Stimulated activated CD8-positive, alpha-beta memory T cell treated with anti-CD3 and anti-CD28 coated beads, Interleukin-4, amount 100 ng/mL, for 24 hours (primary cell): ENCODE results near the gene SYNPO2.
"Not testable (repeated sequence)": the region's sequence is repeated elsewhere in the genome, so short reads cannot be mapped to it uniquely, and the experiment has no call there.

Source experiments
- DNase-seq: peaks from one replicate; pipeline ENCODE4 v3.0.0-alpha.2; 2020; ENCODE audit warnings: low read depth

Gene SYNPO2

DNA sequence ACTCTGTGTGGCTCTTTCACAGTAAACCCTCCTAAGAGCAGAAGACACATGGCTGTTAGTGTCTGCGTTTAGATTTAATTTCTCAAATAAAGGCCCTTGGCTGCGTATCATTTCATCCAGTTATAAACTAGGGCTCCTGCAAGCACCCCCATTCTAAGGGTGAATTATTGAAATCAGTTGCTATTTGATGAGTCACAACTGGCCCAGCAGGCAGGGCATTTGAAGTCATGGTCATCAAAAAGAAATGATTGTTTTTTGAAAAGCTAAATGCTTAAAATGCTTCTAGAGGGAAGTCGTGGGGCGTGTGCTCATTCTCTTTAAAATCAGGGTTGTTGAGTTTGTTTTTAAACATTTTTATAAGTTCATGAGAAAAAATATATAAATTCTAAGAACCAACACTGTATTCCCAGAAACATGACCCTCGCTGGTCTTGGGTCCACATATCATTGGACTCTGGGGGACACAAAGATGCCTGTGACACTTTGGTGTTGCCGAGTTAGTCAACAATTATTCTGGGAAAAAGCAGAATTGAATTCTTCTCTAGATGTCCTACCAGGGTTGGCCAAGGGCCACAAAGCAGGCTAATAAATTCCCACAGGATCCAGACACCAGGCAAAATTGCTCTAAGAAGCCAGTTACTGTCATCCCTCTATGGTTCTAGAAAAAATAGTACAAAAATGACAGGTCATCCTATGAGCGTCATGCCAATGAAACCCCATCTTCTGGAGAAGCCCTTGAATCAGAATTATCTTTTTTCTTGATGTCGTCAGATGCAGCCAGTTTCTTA, 147.5 kb downstream of the SYNPO2 start:
- no peak for DNase-seq

DNA sequence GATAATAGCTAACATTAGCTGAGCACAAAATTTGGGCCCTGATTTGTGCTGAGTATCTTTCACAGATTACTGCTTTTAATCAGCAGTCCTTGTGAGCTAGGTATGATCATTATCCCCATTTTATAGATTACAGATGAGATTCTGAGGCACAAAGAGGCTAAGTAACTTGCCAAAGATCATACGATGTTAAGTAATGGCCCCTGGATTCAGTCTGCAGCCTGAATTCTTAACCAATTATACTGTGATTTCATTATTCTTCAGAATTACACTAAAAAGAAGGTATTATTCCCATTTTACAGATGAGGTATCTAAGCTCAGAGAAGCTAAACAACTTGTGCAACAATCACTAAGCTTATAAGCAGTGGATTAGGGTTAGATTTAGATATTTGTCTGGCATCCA, 149.1 kb downstream of the SYNPO2 start:
- no peak for DNase-seq

DNA sequence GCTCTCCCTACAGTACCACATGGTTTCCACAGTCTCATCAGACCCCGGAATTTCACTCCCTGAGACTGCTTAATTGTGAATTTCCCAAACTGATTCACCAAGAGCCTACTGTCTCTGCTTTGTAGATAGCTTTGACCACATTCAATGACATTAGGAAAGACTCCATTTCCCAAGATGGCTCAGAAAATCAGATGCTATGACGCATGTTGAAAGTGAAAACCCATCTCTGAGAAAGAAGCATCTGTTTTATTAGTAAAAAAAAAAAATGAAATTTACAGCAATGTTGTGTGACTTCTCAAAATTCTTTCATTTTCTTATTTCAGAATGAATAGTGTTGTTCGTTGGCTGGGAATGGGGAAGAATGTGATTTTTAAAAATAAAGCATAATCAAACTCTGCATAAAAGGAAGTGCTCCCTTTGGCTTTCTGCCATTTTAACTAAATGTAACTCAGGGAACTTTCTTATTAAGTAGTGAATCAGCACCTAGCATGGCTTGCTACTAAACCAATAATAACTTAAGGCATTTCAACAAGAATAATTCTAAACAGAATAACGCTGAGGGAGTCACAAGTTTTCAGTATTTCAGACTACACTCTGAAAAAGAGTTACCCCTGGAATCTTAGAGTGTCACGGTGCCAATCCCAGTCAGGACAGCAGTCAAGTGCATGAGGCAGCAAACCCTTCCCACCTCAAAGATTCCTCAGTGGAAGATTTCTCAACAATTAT, 149.6 kb downstream of the SYNPO2 start:
- DNase-seq = no peak

DNA sequence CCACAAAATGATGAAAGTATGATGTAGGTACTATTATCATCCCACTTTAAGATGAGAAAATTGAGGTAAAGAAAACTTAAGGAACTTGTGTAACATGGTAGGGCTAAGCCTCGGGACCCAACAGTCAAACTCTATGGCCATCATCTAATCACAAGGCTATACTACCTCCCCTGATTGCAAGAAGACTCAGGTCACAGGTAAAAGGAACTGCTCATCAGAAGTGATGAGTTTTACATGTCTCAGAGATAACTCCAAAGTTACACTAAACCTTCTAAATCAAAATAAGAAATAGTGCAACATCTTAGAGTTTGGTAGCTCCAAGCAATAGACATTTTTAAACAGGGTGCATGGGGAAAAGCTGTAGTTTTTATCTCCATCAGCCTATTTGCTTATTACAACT, 150.5 kb downstream of the SYNPO2 start:
- DNase-seq = no peak

DNA sequence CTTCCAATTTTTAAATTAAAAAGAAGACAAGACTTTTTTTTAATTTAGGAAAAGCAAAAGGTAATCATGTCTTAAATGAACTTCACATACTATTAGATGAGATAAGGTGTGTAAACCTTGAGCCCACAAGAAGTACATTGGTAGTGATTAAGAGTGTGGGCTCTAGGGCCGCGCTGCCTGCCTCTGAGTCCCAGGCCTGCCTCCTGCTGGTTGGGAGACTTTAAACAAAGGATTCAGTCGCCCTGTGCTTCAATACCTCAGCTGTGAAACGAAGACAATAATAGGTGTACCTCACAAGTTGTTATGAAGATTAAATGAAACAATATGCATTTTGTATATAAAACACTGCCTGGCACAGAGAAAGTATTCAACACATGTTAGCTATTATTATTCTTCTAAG, 151.1 kb downstream of the SYNPO2 start:
- no peak for DNase-seq

DNA sequence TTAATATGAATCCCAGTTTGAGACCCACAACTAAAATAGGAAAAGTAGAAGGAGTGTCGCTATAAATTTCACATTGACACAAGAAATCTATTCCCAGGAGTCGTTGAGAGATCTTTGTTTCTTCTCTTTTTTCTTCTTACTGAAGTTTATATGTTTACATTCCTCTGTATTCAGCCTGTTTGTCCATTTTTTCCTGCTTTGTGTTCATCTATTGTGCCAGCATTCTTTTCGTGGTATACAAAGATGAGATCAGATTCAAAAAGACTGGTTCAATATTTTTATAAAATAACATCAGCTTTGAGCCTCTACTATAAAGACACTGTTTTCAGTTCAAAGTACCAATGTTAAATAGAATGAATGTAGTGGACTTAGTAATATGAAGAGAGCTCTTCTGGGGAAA, 151.6 kb downstream of the SYNPO2 start:
- no peak for DNase-seq

DNA sequence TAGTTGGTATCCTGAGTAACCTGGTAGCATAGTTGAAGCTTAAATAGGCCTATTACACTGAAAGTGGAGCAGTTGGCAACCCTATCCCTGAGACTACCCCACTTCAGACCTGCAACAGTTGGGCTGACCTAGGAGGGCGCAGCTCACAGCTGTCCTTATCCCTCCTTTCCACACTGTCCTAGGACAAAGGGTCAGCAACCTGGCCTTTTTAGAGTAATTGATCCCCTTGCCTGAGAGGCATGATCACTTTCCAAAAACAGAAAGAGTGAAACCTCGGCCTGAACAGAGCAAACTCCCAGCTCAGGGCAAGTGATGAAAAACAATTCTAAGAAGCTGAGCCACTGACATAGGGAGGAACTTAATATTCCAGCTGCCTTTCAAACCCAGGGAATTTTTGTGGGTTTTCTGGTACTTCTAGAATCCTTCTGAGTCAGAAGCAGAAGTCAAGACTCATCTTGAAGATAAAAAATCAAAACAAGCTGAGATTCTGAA, 152.1 kb downstream of the SYNPO2 start:
- no peak for DNase-seq

DNA sequence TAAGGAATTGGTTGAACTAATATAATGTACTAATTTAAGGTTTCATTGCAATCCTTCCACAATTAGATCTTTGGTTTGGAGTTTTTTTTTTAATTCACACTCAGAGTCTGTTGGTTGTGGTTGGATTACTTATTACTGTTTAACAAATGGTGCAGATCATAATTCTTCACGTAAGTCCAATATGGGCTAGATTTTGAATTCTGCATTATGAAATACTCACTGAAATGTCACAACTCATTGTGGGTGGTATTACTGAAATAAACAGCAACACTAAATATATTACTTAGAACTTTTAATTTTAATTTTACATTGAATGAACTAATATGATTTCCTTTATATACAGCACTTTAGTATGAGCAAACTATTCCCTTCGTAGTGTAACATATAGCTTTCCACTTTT, 152.7 kb downstream of the SYNPO2 start:
- no peak for DNase-seq

DNA sequence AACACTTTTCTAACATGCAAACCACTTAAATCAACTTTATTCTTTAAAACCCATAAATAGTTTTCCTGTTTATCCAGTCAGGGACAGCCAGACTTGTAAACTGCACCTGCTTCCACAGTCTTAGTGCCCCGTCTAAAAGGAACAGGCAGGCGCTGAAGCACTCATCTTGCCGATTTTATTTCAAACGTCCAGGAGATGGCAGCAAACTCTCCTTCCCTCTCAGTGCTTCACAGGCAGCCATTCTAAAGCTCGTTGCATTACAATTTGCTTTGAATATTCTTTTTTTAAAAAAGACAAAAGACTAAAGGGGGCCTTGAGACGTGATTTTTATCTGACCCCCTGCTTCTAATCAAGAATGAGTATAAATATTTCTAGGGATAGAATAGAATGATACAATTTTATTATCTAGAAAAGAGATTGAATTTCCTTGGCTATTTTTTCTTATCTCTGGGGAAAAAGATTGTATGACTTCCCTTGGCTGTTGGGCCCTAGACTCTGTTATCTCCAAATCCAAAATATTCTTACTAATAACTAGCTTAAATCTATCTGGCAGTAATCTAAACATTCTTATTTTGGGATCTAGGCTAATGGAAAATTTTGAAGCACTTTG, 153.4 kb downstream of the SYNPO2 start:
- peak; percentile 7 for DNase-seq

DNA sequence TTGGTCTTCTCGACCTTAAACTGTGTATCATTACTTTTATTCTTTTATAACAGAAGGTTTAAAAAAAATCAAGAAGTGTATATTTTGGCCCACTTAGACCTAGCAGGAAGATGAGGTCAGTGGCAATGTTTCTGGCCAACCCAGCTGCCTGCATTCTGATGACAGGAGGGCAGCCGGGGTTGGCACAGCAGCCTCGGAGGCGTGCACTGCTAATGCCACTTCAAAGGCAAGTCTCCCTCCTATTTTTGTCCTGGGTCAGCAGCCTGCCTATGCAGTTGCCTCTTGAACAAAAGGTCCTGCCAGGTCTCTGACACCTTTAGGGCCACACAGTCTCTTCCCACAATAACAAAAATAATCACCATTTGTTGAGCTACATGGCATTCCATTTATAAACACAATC, 157.6 kb downstream of the SYNPO2 start:
- DNase-seq = no peak

DNA sequence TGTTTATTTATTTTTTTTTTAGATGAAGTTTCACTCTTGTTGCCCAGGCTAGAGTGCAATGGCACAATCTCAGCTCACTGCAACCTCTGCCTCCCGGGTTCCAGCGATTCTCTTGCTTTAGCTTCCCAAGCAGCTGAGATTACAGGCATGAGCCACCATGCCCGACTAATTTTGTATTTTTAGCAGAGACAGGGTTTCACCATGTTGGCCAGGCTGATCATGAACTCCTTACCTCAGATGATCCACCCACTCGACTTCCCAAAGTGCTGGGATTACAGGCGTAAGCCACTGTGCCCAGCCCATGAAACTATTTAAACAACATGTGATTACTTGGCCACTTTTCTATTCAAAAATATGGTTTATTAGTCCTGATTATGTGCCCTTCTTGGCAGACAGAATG, 158.4 kb downstream of the SYNPO2 start:
- DNase-seq = not testable (repeated sequence)

DNA sequence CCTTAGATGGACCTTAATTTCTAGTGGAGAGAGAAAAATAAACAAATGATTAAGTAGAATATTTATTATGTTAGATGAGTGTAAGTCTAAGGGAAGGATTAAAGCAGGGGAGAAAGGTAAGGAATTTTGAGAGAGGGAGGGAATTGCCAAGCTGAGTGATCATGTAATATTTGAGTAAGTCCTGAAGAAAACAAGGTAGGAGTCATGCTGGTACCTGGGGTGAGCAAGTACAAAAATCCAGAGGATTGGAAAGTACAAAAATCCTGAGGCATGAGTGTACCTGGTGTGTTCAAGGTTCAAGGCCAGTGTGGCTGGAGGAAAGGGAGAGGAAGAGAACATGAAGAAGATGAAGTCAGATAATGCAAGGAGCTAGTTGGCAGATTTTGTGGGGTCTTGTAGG, 159.8 kb downstream of the SYNPO2 start:
- DNase-seq = no peak

DNA sequence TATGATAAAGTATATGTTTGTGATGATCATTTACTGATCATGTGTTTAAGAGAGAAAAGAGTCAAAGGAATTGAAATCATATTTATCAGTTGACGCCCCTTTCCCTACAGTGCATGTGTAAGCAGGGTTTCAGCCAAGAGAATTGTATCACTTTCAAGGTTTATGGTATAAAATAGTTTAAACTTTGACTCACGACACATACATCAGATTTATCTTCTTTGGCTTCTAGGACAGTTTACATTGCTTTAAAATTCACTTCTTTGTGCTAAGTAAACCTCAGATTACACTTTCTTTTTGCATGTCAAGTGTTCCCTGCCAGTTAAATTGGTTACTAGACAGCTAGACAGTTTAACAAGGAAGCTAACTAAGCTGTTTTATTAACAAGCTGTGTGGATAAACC, 160.7 kb downstream of the SYNPO2 start:
- DNase-seq = no peak

DNA sequence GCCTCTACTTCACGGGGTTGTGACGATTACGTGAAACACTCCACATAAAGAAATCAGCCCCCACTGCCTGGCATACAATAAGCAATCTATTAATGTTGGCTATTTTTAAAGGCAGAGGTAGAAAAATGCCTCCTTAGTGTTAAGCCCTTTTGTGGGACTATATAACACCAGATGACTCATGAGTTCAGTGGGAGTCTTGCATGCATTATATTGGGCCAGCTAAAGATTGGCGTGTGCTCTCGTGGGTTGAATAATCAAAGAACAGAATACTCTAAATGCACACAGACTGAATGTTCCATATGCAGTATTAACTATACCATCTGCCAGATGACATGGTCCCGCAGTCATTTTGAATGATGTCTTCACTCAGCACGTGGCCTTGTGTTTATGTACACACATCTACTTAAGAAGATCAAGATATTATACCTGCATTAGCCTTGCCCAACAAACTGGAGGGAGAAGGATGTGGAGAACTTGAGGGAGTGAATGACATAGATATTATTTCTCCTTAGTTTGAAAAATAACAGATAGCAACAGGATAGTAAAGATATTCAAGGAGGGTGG, 162.0 kb downstream of the SYNPO2 start:
- DNase-seq = no peak

DNA sequence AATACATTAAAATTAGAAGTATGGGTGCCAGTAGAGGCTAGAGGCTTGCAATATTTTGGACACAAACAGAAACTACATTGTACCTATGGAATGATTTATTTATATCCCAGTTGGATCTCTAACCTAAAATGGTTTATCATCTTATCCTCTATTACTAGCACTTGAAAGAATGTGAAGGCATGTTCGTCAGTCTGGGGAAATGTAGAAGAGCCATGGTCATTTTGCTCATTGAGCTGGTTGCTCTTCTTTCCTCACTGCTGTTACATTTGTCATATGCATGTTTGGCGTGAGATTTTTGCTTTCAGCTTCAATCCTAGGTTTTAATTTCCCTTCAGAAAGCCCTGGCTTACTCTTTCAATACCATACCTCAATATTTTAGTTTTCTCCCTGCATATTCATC, 164.6 kb downstream of the SYNPO2 start:
- DNase-seq = no peak

DNA sequence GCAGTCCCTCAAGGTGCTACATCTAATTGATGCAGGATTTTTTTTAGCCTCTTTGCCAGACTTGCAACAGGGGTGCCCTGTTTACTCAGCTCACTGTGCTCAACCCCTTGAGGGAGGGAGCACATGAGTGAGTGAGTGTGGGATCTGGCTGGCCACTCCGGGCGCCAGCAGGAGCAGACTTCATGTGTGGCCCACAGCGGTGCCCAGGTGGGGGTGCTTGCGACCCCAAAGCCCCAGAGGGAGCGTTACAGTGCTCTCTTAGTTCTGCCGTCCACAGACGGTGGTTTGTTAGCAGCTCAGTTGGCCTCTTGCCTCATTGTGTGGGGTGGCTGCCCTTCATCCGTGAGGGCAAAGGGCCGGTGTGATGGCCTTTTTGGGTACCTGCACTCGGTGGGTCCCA, 165.3 kb downstream of the SYNPO2 start:
- DNase-seq = no peak

DNA sequence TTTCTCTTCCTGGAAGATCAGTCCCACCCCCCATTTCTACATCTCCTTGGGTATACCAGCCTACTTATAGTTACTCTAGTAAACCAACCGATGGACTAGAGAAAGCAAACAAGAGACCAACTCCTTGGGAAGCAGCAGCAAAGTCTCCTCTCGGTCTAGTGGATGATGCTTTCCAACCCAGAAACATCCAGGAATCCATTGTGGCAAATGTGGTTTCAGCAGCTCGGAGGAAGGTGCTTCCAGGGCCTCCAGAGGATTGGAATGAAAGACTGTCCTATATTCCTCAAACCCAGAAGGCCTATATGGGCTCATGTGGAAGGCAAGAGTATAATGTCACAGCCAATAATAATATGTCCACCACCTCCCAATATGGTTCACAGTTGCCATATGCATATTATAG, 168.8 kb downstream of the SYNPO2 start:
- DNase-seq = no peak

DNA sequence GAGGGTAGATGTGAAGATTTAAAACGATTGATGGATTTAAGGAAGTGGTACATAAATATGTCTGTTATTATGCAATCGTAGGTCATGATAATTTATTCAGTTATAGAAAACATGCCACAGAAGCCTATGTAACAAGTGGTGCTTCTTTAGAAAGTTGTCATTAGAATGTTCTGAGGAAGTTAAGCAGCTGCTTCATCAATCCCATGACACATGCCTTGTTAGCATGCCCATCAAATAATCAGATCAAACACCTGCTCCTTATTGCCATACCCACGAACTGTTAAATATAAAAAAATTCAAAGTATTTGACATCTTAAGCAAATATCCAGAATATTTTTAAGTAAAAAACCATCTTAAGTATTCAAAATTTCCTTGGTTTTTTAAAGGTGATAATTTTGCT, 170.6 kb downstream of the SYNPO2 start:
- DNase-seq = no peak

DNA sequence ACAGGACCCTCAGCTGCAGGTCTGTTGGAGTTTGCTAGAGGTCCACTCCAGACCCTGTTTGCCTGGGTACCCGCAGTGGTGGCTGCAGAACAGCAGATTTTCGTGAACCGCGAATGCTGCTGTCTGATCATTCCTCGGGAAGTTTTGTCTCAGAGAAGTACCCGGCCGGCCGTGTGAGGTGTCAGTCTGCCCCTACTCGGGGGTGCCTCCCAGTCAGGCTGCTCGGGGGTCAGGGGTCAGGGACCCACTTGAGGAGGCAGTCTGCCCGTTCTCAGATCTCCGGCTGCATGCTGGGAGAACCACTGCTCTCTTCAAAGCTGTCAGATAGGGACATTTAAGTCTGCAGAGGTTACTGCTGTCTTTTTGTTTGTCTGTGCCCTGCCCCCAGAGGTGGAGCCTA, 178.5 kb downstream of the SYNPO2 start:
- DNase-seq = not testable (repeated sequence)

DNA sequence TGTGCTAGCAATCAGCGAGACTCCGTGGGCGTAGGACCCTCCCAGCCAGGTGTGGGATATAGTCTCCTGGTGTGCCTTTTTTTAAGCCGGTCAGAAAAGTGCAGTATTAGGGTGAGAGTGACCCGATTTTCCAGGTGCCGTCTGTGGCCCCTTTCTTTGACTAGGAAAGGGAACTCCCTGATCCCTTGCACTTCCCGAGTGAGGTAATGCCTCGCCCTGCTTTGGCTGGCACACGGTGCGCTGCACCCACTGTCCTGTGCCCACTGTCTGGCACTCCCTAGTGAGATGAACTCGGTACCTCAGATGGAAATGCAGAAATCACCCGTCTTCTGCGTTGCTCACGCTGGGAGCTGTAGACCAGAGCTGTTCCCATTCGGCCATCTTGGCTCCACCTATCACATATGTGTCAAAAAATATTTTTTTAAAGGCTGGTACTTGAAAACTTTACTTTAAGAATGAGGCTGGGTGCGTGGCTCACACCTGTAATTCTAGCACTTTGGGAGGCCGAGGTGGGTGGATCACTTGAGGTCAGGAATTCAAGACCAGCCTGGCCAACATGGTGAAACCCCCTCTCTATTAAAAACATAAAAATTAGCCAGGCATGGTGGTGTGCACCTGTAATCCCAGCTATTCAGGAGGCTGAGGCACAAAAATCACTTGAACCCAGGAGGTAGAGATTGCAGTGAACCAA, 179.2 kb downstream of the SYNPO2 start:
- not testable (repeated sequence) for DNase-seq

DNA sequence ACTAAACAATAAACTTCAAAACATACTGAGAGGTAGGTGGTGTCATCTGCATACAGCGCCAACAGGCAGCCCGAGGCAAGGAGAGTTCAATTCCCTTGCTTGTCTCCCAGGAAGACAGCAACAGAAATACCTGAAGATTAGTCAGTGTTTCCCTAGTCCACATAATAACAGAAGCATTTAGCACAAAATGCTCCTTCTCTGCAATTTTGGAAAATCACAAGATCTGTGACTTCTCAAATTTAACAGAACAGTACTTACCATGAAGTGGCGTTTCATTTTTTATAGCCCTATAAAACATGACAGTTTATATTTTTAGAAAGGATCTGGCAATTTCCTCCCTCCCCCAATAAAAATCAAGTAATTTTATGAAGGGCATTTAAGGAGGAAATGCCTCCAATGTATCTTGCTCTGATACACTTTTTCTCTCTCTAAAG, 179.9 kb downstream of the SYNPO2 start:
- no peak for DNase-seq

DNA sequence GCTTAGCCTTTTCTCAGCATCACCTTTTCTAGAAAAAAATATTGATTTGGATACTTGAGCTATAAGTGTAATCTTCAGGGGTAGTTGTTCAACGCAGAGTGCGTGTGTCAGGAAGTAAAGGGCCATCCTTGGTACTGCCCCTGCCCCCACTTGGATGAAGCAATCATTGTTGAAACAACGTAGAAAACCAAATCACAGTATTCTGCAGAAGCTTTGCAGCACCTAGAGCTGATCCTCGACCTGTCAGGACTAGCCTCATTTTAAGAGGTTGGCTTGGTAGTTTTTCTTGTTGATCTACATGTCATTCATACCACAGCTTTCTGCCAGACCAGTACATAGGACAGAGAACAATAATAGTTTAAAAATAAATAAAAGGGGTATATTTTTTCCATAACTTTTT, 181.6 kb downstream of the SYNPO2 start:
- DNase-seq = no peak
